SU-DHL-6 (cell line): Measurements from ENCODE around the gene MXD4.

ENCODE experiments used
- H2AFZ ChIP-seq: fragments of 200-600 bp; sonication (generic); 2 replicates; pipeline ENCODE4 v1.6.1; 2014; ENCODE audit warnings: low read depth, mild to moderate bottlenecking, moderate library complexity, mixed read lengths, antibody characterized with exemption, low read length; ENCODE audit not compliant: severe bottlenecking
- H3F3A ChIP-seq: fragments of 200-600 bp; shearing (Covaris generic); 2 replicates; pipeline ENCODE4 v1.6.0; 2016; ENCODE audit warnings: antibody characterized with exemption, mild to moderate bottlenecking; ENCODE audit not compliant: insufficient read depth
- H3K27ac ChIP-seq: fragments of 200-600 bp; sonication (generic); 2 replicates; pipeline ENCODE4 v1.5.1; 2016; ENCODE audit warnings: low read depth, mild to moderate bottlenecking, low read length, moderate library complexity, mixed read lengths
- H3K27me3 ChIP-seq: fragments of 200-600 bp; sonication (generic), shearing (Covaris generic); 2 replicates; pipeline ENCODE4 v1.6.0; 2014; ENCODE audit warnings: mild to moderate bottlenecking, low read length
- H3K36me3 ChIP-seq: fragments of 200-600 bp; sonication (generic); 2 replicates; pipeline ENCODE4 v1.6.1; 2014; ENCODE audit warnings: mild to moderate bottlenecking, low read length, mixed read lengths
- H3K4me2 ChIP-seq: fragments of 300-600, 200-600 bp; shearing (Covaris generic), sonication (generic); 2 replicates; pipeline ENCODE4 v1.6.0; 2014; ENCODE audit warnings: low read length, low read depth, mild to moderate bottlenecking; ENCODE audit not compliant: poor library complexity, severe bottlenecking
- H3K4me3 ChIP-seq: fragments of 200-600 bp; sonication (generic); 2 replicates; pipeline ENCODE4 v1.5.1; 2014; ENCODE audit warnings: antibody characterized with exemption, low read length, mild to moderate bottlenecking, mixed read lengths; ENCODE audit not compliant: insufficient read depth, poor library complexity, severe bottlenecking
- H3K79me2 ChIP-seq: fragments of 200-600 bp; sonication (generic); 2 replicates; pipeline ENCODE4 v1.6.1; 2014; ENCODE audit warnings: mild to moderate bottlenecking, low read length, moderate library complexity; ENCODE audit not compliant: insufficient read depth
- H3K9ac ChIP-seq: fragments of 200-600 bp; sonication (generic); 2 replicates; pipeline ENCODE4 v1.7.0; 2014; ENCODE audit warnings: mild to moderate bottlenecking, low read length
- H3K9me2 ChIP-seq: fragments of 200-600 bp; sonication (generic); replicated peaks from 2 replicates; pipeline ENCODE4 v1.6.1; 2014; ENCODE audit warnings: low read length; ENCODE audit not compliant: insufficient read depth
- H3K9me3 ChIP-seq: fragments of 200-600 bp; sonication (generic); 2 replicates; pipeline ENCODE4 v1.6.1; 2014; ENCODE audit warnings: low read length, mixed read lengths; ENCODE audit not compliant: insufficient read depth
- H4K20me1 ChIP-seq: fragments of 200-600 bp; sonication (generic); 2 replicates; pipeline ENCODE4 v1.6.1; 2014; ENCODE audit warnings: low read depth, mild to moderate bottlenecking, antibody characterized with exemption, low read length, moderate library complexity, mixed read lengths
- EZH2phosphoT487 ChIP-seq: fragments of 200-600 bp; sonication (generic), shearing (Covaris generic); conservative IDR thresholded peaks from 2 replicates; pipeline ENCODE4 v1.6.1; 2018; ENCODE audit warnings: mild to moderate bottlenecking, antibody characterized with exemption, low read length, moderate library complexity, mixed read lengths
- TF ChIP-seq, protein P1 (sequence below): fragments of 200-600 bp; sonication (generic); IDR thresholded peaks from one replicate; pipeline ENCODE4 v1.5.1; 2017; ENCODE audit warnings: antibody characterized with exemption, mild to moderate bottlenecking, low read length, moderate library complexity; ENCODE audit not compliant: insufficient read depth, poor library complexity, severe bottlenecking

The MXD4 gene

DNA sequence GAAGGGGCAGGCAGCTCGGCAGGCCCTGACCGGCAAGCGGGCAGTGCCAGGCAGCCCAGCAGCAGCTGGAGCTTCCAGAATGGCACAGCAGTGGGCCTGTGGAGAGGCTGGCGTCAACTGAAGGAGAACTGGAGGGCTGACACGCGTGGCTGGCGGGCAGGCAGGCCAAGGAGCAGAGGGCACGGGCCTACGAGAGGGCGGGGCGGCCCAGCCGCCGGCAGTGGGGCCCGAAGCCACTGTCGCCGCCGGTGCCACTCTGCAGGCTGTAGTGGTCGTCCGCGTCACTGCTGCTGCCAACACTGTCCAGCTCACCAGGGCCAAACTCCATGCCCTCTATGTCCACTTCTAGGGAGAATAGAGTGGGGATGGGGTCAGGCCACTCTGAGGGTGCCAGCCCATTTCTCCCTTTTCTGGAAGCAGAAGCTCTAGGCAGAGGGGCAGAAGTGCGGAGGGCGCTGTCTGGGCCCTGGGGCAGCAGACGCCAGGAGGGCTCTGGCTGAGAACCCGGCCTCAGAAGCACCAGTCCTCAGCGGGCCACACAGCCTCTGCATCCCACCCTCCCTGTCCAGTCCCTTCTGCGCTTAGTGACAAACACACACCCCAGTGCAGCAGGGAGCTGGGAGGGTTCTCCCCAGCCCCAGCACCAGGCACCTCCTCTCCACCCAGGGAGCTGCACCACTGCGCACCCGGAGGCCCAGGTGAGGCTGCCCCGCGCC lies 11.4 kb downstream of the MXD4 start:
- no peaks in the 10 kb centered on the region for H3K79me2 ChIP-seq
- H3K9me2 ChIP-seq = no peaks in the 10 kb centered on the region
- H3F3A ChIP-seq = no peaks in the 10 kb centered on the region
- H3K9ac ChIP-seq = no peak overlapping the region
- no peaks in the 10 kb centered on the region for H3K9me3 ChIP-seq
- TF ChIP-seq, protein P1, sequence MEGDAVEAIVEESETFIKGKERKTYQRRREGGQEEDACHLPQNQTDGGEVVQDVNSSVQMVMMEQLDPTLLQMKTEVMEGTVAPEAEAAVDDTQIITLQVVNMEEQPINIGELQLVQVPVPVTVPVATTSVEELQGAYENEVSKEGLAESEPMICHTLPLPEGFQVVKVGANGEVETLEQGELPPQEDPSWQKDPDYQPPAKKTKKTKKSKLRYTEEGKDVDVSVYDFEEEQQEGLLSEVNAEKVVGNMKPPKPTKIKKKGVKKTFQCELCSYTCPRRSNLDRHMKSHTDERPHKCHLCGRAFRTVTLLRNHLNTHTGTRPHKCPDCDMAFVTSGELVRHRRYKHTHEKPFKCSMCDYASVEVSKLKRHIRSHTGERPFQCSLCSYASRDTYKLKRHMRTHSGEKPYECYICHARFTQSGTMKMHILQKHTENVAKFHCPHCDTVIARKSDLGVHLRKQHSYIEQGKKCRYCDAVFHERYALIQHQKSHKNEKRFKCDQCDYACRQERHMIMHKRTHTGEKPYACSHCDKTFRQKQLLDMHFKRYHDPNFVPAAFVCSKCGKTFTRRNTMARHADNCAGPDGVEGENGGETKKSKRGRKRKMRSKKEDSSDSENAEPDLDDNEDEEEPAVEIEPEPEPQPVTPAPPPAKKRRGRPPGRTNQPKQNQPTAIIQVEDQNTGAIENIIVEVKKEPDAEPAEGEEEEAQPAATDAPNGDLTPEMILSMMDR = no peak
- TF ChIP-seq EZH2phosphoT487 = no peak
- H2AFZ ChIP-seq = no peak overlapping the region
- H3K27ac ChIP-seq = no peak overlapping the region
- no peaks in the 10 kb centered on the region for H4K20me1 ChIP-seq
- H3K36me3 ChIP-seq = no peaks in the 10 kb centered on the region
- H3K4me2 ChIP-seq = no peak overlapping the region
- H3K27me3 ChIP-seq = no peaks in the 10 kb centered on the region
- no peak overlapping the region for H3K4me3 ChIP-seq

DNA sequence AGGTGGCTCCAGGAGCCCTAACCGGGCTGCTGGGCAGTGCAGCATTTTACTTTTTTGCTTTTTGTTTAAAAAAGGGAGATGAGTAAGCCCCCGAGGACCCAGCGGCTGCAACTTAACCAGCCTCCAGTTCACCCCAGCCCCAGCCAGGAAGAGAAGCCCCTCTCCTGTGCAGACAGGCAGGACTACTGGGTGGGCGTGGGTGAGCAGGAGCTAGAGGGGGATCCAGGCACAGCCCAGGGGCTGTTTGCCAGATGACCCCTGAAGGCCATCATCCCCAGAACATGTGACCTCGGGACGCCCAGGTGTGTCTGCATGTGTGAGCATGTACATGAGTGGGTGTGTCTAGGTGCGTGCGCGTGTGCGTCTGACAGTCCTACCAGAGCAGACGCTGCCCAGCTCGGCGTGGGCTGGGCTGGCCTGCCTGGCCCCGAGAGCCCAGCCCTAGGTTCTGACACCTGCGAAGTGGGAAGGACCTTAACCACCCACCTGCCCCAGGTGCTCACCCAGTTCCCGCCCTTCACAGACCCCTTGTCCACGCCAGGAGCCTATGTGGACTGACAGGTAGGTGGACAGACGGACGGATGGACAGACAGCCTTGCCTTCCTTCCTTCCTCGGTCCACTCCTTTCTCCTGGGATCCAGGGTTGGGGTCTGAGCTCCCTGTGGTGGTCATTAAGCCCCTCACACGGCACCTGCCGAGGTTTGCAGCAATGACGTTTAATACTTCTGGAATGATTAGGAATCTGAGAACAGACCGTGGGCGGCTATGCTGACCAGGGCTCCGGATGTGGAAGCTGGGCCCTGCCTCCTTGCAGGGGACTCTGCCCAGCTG lies 12.2 kb downstream of the MXD4 start:
- TF ChIP-seq, protein P1 = no peak
- no peak for TF ChIP-seq EZH2phosphoT487
- H3K9me3 ChIP-seq = no peaks in the 10 kb centered on the region
- no peak overlapping the region for H3K9ac ChIP-seq
- no peaks in the 10 kb centered on the region for H3K9me2 ChIP-seq
- no peak overlapping the region for H3K27ac ChIP-seq
- no peaks in the 10 kb centered on the region for H4K20me1 ChIP-seq
- no peaks in the 10 kb centered on the region for H3F3A ChIP-seq
- H3K27me3 ChIP-seq = no peaks in the 10 kb centered on the region
- no peak overlapping the region for H2AFZ ChIP-seq
- H3K4me3 ChIP-seq = no peak overlapping the region
- no peaks in the 10 kb centered on the region for H3K79me2 ChIP-seq
- H3K4me2 ChIP-seq = no peak overlapping the region
- no peaks in the 10 kb centered on the region for H3K36me3 ChIP-seq

DNA sequence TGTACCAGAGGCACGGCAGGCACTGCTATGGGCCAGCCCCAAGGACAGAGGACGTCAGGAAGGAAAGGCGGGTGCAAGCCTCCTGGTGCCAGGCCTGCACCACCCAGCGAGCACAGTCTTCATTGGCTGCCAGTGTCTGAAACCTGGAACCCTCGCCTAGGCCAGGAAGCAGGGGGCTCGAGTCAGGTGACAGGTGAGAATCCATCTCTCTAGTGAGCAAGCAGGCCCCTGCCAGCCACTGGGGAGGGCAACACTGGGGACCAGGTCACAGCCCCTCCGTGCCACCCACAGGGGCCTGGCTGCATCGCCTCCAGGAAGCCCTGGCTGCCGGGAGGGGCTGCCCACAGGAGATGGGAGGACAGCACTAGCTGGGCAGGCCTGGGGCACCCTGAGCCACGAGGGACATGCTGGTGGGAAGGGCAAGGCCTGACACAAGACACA lies 13.1 kb downstream of the MXD4 start:
- H2AFZ ChIP-seq = no peak overlapping the region
- no peaks in the 10 kb centered on the region for H3K27me3 ChIP-seq
- H3K9me2 ChIP-seq = no peaks in the 10 kb centered on the region
- no peak overlapping the region for H3K27ac ChIP-seq
- no peaks in the 10 kb centered on the region for H3K36me3 ChIP-seq
- H3K79me2 ChIP-seq = no peaks in the 10 kb centered on the region
- H3K4me3 ChIP-seq = no peak overlapping the region
- no peaks in the 10 kb centered on the region for H3K9me3 ChIP-seq
- H3K9ac ChIP-seq = no peak overlapping the region
- H3F3A ChIP-seq = no peaks in the 10 kb centered on the region
- TF ChIP-seq, protein P1 = no peak
- no peak for TF ChIP-seq EZH2phosphoT487
- H4K20me1 ChIP-seq = no peaks in the 10 kb centered on the region
- H3K4me2 ChIP-seq = no peak overlapping the region
